Cardiac septum (tissue), 1 donor: Measurements from ENCODE around the gene CRIP2. TPM values are rescaled to one million over a fixed set of nuclear protein-coding genes. Genes with fewer than 3 reads are reported as not detected.
A peak's percentile ranks its signal among the peaks of the same experiment; 100 is the strongest.

Source experiments
- DNase-seq: peaks from one replicate; pipeline ENCODE4 v3.0.0-alpha.2; 2020; ENCODE audit warnings: low spot score
- intact Hi-C: fragments of 100-400 bp; cut with DNase I; formaldehyde crosslinking; loops from one replicate; pipeline ENCODE4 v1.14.0; 2022
- total RNA-seq: library from RNA; stranded (reverse); fragmentation: NEBNext Ultra II Directional; extraction: Animal tissue kit (Norgen Biotek cat#: 25700); gene quantifications from one replicate; pipeline ENCODE4 v1.2.1, GENCODE V29; 2021
- donor health status: DM: no; HTN: no; CAD: no.

CRIP2 gene
- total RNA-seq, 1 donor from 2014 or later = 918 TPM

DNA sequence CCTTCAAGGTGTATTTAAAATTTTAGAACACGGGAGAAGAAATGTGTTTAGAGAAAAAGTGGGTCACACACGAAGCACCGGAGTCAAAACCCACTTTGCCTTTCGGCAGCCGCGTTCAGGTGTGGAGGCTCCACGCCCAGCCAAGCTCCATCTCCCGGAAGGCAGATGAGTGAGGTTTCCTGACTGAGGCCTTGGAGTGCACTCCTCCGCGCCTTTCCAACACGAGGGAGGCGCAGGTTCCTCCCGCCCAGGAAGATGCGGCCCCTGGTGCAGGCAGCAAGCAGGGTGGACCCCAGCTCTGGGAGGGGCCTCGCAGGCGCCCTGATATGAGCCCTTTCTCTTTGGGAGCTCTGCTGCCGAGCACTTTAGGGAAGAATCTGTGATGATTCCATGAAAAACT is 32.5 kb upstream of the CRIP2 start:
- no peak for DNase-seq

DNA sequence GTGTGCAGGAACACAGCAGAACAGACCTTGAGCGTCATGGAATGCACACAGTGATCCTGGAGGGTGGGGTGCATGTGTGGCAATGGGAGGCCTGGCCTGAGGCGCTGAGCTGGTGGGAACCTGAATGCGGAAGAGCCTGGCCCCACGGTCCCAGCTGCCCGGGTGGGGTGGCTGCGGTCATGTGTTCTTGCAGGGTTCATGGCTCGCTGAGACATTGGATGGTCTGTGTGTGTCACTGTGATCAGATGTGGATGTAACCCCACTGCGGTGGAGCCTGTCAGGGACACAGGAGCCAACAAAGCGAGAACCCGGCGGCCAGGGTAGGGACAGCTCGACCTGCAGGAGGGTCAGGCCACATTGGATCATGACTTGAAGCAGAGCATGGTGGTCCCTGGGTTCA is 31.8 kb upstream of the CRIP2 start:
- DNase-seq = no peak
- intact Hi-C loops = no loop called here

More for the DNA sequence above, 32.5 kb upstream of the CRIP2 start:
- intact Hi-C loops = no loop called here

DNA sequence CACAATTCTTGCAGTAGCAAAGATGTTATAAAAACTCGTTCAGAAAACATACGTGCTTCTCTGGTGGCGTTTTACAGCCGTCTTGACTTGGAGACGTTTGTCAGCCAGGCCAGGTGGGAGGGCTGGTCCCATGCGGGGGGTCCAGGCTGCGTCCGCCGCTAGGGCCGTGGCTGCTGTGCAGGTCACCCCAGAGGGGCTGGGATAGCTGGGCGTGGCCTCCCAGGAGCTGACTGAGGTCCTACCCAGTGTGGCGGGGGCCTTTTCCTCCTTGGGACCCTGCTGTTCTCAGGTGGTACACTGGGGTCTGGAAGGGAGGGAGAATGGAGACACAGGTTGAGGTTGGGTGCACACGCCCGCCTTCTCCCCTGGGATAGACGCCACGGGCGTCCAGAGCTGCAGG is 29.8 kb upstream of the CRIP2 start:
- DNase-seq = no peak
- intact Hi-C loops = loop anchor here (5.0 kb wide), 2 partner anchors 73 to 82 kb away; partner anchors contain the start of gene TMEM121

DNA sequence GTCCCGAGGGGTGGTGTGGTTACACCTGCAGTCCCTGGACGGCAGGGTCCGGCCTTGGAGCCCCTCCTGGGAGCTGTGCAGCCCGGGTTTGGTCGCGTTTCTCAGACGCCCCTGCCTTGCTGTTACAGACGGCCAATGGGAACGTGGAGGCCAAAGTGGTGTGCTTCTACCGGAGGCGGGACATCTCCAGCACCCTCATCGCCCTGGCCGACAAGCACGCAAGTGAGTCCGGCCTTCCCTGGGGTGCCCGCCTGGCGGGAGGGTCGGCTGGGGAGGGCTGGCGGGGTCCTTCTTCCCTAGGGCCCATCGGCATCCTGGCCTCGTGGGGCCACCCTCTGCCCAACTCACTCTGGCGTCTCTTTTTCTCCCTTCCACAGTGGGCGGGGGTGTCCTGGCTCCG is 29.3 kb upstream of the CRIP2 start:
- DNase-seq = no peak
- intact Hi-C loops = loop anchor here (5.0 kb wide), 2 partner anchors 73 to 82 kb away; partner anchors contain the start of gene TMEM121

DNA sequence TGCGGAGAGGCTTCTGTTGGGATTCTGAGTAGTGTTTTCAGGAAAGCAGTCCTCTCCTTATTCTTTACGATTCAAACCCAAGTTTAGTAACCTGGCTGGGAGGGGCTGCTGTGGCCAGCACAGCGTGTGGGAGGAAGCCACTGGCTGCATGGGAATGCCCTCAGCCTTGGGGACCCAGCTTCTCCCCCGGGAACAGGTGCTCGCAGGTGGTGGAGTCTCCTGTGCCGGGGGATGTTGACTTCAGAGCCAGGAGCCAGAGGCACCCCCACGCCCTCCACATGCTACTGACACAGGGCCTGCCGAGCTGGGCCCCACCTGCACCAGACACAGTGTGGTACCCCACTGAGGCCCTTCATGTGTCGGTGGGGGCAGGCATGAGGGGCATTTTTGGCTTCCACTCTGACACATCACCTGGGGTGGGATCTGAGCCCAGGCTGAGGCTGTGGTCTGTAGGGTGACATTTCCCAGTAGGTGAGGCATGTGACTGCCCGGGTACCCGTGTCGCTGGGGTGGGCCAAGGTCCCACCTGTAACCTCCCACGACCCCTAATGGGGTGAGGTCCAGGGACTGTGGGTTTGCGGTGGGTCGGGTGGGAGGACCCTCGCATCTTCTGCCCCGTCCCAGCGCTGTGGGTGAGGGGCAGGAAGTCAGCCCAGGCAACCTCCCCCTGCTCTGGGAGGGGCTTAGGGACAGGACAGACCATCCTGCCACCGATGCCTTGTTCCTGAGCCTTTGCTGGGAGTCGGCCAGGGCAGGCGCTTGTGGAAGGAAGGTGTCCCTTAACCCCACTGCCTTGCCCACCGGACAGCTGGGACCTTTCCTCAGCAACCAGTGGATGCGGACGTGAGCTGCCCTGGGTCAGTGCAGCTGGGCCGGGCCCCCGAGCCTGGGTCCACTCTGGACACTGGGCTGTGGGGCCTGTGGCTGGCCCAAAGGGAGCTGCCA is 28.4 kb upstream of the CRIP2 start:
- DNase-seq = no peak
- intact Hi-C loops = loop anchor here (5.0 kb wide), 2 partner anchors 74 to 81 kb away; partner anchors contain the start of gene TMEM121

DNA sequence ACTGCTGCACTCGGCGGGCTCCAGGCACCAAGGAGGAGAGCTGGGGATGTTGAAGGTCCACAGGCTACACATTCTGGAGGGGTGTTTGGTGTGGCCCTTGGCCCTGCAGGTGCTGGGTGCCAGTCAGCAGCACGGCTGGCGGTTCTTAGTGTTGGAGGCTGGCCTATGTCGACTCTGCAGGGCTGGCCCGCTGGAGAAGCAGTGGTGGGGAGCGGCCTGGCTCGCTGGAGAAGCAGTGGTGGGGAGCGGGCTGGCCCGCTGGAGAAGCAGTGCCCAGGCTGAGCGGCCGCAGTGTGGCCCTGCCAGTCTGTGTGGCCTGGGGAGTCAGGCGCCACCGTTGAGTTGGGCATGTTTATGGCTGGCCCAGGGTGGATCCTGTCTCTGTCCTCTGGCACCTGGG is 27.6 kb upstream of the CRIP2 start:
- intact Hi-C loops = loop anchor here (5.0 kb wide), 2 partner anchors 75 to 80 kb away; partner anchors contain the start of gene TMEM121
- DNase-seq = no peak

DNA sequence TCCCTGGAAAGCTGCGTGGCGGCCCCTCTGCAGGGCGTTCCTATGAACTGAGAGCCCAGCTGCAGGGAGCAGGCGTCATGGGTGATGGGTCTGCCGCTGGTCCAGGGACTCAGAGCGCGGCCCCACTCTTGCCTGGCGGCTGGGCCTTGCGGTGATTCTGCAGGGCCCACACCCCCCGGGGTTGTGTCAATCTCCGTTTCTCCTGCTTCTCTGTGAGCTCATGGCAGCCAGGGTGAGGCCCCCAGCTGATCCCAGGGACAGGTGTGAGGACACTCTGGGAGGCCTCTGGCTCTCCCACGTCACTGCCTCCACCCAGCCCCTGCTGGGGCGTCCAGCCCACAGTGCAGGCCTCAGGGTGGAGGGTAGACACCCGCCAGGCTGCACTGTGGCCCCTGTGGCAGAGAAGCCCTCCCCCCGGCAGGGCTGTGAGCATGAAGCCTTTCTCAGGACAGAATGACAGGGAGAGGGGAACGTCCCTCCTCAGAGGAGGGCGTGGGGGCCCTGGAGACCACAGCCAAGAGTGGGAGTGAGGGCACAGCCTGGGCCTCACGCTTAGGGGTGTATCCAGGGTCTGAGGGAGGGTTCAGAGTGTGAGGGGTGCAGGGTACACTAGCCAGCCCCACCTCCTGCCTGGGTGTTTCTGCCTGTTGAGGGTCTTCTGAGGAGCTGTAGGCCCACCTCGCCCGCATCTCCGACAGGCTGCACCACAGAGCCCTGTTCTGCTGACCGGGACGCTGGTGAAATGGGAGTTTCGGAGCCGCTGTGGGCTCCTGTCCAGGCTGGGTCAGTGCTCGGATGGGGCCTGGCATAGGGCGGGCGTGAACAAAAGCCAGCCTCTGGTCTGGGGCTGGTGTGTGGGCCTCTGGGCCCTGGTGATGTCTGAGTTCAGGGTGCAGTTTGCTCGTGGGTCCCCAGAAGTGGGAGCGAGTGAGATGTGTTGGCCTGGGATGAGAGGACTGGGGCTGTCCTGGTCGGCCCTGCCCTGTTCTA is 26.7 kb upstream of the CRIP2 start:
- intact Hi-C loops = loop anchor here (2.0 to 5.0 kb wide), 4 partner anchors 41 to 79 kb away; partner anchors contain the start of genes TEX22 and TMEM121
- no peak for DNase-seq

DNA sequence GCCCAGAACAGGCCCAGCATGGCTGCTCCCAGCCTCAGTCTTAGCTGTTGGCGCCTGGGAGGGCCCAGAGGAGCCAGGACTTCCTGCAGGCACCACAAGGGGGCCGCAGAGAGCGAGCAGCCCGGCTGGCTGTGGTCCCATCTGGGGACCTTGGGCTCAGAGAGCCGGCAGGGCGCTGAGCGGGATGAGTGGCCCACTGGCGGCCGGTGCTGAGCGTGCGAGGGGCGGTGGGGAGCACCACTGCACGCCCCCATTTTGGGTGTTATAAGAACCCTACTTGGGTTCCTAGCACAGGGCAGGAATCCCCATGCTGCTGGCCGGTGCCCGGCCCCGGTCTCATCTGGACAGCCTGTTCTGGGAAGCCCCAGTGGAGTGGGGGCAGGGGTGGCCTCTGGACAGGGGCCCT is 25.9 kb upstream of the CRIP2 start:
- intact Hi-C loops = loop anchor here (2.0 to 5.0 kb wide), 4 partner anchors 40 to 79 kb away; partner anchors contain the start of genes TEX22 and TMEM121
- peak; percentile 87 for DNase-seq

DNA sequence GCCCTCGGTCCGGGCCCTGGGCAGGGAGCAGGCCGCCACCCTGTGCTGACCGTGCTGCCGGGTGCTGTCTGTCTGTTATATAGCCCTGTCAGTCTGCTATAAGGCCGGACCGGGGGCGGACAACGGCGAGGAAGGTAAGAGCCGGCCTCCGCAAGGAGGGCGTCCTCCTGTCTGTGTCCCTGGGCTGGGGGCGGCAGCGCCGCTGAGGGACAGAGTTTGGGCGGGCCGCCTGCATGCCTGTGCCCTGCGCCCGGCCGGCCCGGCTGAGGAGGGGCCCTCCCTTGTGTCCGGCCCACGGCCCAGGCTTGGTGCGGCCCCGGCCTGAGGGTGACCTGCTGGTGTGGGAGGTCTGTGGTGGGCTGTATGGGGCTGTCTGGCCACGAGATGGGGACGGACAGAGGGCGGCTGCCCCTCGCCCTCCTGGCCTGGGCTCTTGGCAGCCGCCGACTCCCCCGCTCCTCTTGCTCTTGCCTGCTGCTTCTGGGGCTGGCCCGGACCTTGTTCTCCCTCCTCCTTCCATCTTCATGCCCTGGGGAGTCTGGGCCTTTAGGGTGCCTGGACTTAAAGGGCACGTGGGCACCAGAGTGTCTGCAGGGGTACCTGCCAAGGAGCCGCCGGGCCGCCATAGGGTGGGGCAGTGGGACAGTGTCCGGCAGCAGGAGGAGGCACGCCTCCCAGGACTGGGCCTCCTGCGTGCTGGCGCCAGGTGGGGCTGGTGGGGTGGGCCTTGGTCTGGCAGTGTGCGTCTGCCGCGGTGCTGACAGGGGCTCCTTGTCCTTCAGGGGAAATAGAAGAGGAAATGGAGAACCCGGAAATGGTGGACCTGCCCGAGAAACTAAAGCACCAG is 25.1 kb upstream of the CRIP2 start:
- intact Hi-C loops = loop anchor here (2.0 to 5.0 kb wide), 4 partner anchors 39 to 78 kb away; partner anchors contain the start of genes TEX22 and TMEM121
- DNase-seq = no peak

DNA sequence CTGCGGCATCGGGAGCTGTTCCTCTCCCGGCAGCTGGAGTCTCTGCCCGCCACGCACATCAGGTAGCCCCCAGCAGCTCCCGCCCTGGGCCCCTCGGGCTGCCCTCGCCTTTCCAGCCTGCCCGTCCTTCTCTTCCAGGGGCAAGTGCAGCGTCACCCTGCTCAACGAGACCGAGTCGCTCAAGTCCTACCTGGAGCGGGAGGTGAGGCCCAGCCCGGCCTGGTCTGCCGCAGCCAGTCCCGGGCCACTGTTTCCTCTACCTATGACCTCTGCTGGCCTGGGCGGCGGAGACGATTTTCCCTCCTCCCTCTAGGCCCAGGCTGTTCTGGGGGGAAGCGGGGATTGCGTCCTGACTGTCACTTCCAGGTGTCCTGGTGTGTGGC is 24.5 kb upstream of the CRIP2 start:
- intact Hi-C loops = no loop called here
- no peak for DNase-seq

DNA sequence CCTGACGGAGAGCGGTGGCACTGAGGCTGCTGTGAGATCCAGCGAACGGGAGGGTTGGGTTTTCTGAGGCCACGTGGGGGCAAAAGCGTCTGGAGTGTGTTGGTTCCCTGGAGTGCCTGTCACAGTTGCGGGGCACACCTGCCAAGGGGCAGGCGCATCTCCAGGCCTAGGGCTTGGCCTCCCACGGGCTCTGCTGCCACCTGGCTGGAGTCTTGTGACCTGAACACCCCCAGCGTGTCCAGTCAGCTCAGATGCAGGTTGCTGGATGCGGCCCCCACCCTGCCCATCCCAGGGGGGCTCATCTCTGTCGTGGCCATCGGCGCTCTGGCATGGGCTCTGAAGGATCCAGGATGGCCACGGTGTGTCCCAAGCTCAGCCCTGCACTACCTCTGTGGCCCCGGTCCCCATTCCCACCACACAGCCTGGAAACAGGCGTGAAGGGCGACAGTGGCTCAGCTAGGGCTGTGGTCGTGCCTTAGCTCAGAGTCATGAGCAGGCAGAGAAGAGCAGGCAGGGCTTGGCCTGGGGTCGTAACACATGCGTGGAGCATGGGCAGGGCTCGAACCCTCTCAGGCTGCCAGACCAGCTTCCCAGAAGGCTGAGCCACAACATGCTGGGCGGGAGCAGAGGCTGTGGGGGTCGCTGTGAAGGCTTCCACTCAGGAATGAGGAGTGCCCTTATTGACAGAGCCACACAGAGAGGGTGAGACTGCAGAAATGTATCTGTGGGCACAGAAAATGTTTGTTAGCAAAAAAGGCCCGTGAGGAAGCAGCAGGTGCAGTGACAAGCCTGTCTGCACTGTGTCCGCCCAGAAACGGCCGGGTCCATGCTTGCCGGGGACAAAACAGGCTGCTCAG is 23.5 kb upstream of the CRIP2 start:
- no peak for DNase-seq
- intact Hi-C loops = no loop called here

DNA sequence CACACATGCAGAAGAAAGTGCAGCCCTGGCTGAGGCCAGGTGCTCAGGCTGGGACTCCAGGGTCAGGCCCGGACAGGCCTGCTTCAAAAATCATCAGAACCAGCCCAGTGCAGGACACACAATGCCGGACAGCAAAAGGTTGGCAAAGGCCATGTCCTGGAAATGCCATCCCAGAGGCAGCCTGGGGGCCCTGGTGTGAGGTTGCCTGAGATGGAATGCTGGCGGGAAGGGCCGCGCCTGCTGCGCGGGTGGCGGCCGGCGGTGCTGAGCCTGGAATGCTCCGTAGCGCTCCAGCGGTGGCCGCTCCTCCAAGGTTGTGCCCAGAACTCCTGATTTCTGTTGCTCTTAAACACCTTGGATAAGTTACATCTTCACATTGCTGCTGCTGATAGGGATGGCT is 21.7 kb upstream of the CRIP2 start:
- intact Hi-C loops = no loop called here
- no peak for DNase-seq

DNA sequence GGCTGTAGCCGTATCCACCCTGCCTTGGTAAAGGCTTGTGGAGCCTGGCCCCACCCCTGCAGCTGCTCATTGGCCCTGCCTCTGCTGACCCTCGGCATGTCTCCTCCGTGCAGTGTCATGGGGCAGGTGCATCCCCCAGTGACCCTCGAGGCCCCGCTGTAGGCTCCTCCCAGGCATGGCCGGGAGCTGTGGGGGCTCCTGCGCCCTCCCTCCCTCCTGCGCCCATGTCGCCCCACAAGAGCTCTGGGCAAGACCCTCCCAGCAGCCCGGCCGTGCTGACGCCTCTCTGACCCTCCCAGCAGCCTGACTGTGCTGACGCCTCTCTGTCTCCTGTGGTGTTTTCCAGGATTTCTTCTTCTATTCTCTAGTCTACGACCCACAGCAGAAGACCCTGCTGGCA is 20.8 kb upstream of the CRIP2 start:
- intact Hi-C loops = no loop called here
- no peak for DNase-seq

DNA sequence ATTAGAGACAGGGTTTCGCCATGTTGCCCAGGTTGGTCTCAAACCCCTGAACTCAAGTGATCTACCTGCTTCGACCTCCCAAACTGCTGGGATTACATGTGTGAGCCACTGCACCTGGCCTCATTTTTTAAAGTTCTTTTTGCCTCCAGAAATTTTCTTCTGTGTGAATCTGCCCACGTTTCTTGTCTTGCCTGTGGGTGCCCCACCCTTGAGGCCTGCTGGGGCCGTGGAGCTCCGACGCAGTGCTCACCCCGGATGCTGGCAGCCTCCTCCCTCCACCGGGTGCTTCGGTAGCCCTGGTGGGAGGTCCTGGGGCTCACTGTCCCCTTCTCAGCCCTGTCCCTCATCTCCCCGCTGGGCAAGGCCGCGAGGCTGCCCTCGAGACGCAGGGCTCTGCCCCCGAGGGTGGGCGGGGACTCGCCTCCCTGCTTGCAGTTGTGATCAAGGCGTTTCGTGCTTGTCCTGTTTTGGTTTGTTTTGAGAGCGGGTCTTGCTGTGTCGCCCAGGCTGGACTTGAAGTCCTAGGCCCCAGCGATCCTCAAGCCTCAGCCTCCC is 19.5 kb upstream of the CRIP2 start:
- no peak for DNase-seq
- intact Hi-C loops = no loop called here

DNA sequence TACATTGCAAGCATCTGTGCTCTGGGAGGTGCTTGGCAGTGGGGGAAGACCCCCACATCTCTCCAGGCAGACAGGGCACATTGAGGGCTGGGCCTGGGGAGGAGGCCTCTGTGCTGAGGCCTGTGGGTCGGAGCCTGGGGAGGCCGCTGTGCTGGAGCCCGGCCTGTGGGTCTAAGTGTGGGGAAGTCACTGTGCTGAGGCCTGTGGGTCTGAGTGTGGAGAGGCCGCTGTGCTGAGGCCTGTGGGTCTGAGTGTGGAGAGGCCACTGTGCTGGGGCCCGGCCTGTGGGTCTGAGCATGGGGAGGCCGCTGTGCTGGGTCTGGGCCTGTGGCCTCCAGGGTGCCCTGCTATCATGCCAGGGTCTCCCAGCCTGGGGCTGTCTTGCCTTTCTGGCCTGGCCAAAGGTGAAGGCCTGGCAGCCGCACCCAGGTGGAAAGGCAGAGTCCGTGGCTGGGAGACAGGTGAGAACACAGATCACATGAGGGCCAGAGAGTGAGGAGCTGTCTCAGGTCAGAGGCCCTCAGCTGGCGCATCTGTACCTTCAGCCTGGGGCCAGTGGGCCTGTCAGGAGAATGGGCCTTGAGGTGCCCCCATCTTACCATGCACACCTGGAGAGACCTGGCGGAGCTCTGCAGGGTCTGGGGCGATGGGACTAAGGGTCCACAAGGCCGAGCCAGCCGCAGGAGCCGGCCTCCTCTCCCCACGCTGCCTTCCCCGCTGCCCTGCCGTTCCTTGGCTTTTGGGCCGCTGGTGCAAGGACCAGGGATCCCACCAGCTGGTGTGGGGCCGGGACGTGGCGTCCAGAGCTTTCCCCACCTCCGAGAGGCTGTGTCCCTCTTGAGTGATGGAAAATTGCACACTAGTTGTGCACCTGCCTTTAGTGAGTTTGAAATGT is 18.6 kb upstream of the CRIP2 start:
- intact Hi-C loops = no loop called here
- DNase-seq = no peak

DNA sequence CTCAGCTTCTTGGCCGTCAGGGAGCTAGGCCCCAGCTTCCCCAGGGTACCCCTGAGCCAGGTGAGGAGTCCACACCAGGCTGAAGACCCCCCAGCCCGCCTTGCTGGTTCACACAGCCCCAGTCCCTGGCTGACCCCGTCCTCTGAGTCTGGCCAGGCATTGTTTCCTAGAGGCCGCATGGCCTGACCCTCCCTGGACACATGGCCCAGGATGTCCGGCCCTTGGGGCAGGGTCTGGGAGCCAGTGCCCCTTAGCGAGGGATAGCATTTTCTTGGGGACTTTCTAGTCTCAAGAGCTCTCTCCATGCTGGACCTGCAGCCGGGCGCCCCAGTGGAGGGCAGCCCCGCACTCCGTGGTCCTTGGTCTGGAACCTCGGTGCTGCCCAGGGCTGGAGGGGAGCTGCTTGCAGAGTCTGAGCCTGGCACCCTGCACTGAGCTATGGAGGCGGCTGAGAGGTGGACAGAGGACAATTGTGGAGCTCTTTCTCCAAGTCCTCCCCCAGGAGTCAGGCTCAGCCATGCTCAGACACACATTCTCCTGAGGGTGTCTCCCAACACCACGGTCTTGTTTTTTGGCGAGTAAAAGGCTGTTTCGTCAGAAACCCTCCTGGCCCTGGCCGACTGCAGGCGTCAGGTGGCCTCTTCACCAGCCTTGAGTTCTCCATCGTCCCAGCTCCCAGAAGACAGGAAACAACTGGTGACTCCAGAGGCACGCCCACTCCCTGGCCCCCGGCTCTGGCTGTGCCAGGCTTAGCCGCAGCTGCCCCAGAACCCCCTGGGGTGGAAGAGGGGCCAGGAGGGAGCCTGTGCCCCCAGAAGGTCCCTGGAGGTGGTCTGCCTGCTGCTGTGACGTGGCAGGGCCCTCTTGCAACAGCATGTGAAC is 17.6 kb upstream of the CRIP2 start:
- no peak for DNase-seq
- intact Hi-C loops = no loop called here
